RCC 7860 (cell line): Measurements from ENCODE around the gene SYTL3.

Experiments
- DNase-seq: peaks from one replicate; pipeline ENCODE4 v3.0.0-alpha.2; 2015; ENCODE audit warnings: low spot score
- FAIRE-seq: peaks from 2 replicates; lab custom pipeline; 2012; peaks lifted over from hg19 to GRCh38; lab: Jason Lieb, UNC

Gene SYTL3

DNA sequence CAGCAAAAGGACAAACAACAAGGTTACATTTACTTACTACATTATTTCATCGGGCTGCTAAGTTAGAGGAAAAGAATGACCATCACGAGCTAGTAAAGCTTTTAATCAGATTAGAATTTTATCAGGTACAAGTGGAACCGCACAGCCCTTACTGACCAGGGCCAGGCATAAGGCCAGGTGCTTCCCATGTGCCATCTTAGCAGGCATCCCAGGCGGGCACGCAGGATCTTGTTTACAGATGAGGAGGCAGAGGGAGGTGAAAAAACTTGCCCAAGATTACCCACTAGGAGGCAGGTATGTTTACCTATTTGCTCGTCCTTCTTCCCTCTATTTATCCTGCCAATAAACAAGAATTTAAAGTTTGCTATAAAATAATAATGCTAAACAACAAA, 158.6 kb downstream of the SYTL3 start:
- FAIRE-seq (no peak), DNase-seq (no peak)

DNA sequence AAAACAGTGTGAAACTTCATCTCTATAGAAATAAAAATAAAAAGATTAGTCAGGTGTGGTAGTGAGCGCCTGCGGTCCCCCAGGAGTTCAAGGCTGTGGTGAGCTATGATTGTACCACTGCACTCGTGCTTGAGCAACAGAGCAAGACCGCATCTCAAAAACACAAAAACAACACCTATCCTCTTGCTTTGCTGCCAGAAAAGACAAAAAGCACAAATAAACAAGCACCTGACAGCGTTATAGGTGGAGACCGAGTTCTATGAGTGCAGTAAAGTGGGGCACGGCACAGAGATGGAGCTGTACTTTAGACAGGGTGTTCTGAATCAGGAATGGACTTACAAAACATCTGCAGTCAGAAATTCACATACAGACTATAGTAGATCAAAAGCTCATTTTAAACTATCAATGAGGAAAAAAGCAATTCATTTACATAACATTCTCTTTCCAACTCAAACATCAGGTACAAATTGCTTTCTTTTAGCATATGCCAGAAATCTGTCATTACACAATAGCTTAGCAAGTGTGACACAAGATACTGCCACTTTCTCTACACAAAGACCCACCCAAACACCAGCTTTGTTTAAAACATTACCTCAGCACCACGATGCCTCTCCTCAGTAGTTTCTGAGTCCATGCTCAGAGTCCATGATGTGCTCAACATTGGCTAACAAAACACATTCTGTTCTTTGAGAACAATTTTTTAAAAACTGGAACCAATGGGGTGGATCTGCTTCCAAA, 159.3 kb downstream of the SYTL3 start:
- no peak for FAIRE-seq
- no peak for DNase-seq

DNA sequence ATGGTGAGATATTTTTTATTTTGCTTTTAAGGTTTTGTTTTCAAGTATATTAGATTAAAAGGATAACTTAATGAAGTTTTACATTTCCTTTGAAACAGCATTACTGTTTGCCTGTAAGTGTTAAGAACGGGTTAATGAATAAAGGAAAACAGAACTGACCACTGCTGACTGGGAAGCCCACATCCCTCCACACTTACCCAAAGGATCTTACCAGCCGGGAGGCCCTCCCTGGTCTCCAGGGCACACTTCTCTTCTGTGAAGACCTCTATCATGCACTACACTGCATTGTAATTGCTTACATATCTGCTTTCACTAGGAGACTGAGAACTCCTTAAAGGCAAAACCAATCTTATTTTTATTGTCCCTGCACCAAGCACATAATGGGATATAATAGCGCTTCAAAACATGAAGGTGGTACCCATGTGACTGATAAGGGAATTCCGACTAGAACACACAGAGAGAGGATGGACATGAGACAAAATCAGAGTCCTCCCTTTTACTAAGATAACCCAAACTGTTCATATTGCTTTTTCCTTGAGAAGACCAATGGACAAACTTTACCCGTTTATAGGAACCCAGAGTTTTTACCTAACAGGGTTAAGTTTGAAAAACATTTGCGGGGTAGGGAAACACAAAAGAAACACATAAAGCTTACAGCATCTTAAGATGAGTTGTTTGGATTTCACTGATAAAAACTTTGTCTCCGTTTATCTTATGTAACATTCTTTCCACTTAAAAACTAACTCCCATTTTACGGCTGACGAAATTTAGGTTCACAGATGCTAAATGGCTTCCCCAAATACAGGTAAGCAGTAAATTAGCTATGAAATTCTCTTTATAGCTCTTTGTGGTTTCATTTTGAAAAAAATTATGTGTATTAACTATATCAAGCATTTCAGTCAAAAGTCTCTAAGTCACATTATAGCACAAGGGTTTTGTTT, 160.6 kb downstream of the SYTL3 start:
- DNase-seq, result no peak
- no peak for FAIRE-seq

DNA sequence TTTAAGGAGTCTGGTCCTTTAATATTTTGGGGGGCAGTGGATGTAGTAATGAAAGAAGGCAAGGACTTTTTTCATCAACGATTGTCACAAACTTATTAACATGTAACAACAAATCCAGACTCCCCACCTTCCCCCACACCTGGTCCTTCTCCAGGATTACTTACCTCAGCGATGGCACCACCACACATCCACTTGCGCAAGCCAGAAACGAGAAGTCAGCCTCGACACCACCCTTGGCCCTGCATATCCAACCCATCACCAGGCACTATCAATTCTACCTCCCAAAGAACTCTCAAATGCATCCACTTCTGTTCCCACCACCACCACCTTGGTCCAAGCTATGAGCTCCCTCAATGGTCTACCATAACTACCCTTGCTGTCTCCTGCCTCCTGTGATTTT, 162.8 kb downstream of the SYTL3 start:
- DNase-seq, result no peak

DNA sequence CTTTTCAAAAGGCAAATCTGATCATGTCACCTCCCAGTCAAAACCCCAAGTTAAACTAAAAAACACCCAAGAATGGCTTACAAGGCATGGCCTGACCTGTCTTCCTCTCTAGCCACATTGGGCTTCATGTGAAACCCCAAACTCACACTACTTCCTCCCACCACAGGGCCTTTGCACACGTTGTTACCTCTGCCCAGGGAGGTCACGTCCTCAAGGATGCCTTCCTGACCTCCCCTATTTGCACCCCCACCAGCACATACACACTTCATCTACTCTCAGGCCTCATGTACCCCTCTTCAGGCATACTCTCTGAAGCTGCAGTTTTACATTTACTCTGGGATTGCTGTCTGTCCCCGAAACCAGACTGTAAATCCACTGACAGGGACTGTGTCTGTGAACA, 163.2 kb downstream of the SYTL3 start:
- FAIRE-seq, result no peak
- no peak for DNase-seq

More for the DNA sequence above, 162.8 kb downstream of the SYTL3 start:
- no peak for FAIRE-seq
